Stomach (tissue), 9 donors: ENCODE results near the gene SLC35F2. TPM values are rescaled to one million over a fixed set of nuclear protein-coding genes. Genes with fewer than 3 reads are reported as not detected.

ENCODE experiments used
- DNase-seq, 2 donors: peaks; one replicate each; pipeline versions ENCODE4 v3.0.0 to v3.0.0-alpha.2; 2013 to 2019
- H3K27ac ChIP-seq, 5 donors: fragments of 200-600 bp in 4 of 5; sonication (generic) in 4 of 5; one replicate each; pipeline ENCODE4 v1.5.1; 2013 to 2019; ENCODE audit warnings: mild to moderate bottlenecking in 1 of 5, moderate library complexity in 1 of 5
- H3K27me3 ChIP-seq, 3 donors: fragments of 200-600 bp; sonication (generic); one replicate each; pipeline ENCODE4 v1.5.1; 2017 to 2019; ENCODE audit warnings: mixed run types in 1 of 3
- H3K36me3 ChIP-seq, 4 donors: fragments of 200-600 bp; sonication (generic); 1 replicate in 3 of 4; 2 replicates in 1 of 4; pipeline ENCODE4 v1.5.1; 2016 to 2019
- H3K4me1 ChIP-seq, 4 donors: fragments of 200-600 bp; sonication (generic); one replicate each; pipeline ENCODE4 v1.5.1; 2016 to 2019
- H3K4me3 ChIP-seq, 4 donors: fragments of 200-600 bp; sonication (generic) in 3 of 4; one replicate each; pipeline ENCODE4 v1.5.1; 2016 to 2019; ENCODE audit warnings: mild to moderate bottlenecking in 1 of 4
- H3K9me3 ChIP-seq, 4 donors: fragments of 200-600 bp; sonication (generic); one replicate each; pipeline ENCODE4 v1.5.1; 2016 to 2019
- CTCF ChIP-seq, 7 experiments: fragments of 450-650 bp in 4 of 7; fragments of 200-600 bp in 3 of 7; sonication (generic) in 3 of 7; IDR thresholded peaks; one replicate each; pipeline ENCODE4 v1.5.1; 2016 to 2019; ENCODE audit warnings: antibody characterized with exemption in 7 of 7, control low read depth in 2 of 7, mild to moderate bottlenecking in 1 of 7
- EP300 ChIP-seq: sonication (generic); formaldehyde crosslinking; IDR thresholded peaks from one replicate; pipeline ENCODE4 v1.6.1; 2017; ENCODE audit warnings: antibody characterized with exemption
- POLR2A ChIP-seq, 4 donors: fragments of 450-650 bp; IDR thresholded peaks; one replicate each; pipeline ENCODE4 v1.6.1; 2016; ENCODE audit warnings: antibody characterized with exemption in 4 of 4, control low read depth in 2 of 4, mild to moderate bottlenecking in 1 of 4, moderate library complexity in 1 of 4
- POLR2AphosphoS5 ChIP-seq, 3 donors: sonication (generic); formaldehyde crosslinking; IDR thresholded peaks; one replicate each; pipeline ENCODE4 v1.6.1; 2016; ENCODE audit warnings: antibody characterized with exemption in 3 of 3
- WGBS, 5 donors: extraction: QIAGEN DNeasy Blood & Tissue Kit in 3 of 5; methylation state at CpG; one replicate each; pipeline versions ENCODE4 v1.1.5 to v1.1.7; 2013 to 2018; 5-methylcytosine and 5-hydroxymethylcytosine counted together
- intact Hi-C: fragments of 100-400 bp; cut with DNase I; formaldehyde crosslinking; loops from one replicate; pipeline ENCODE4 v1.15.1; 2023; ENCODE audit warnings: low total_unique reads
- polyA plus RNA-seq, 3 donors: library from polyadenylated mRNA; stranded (reverse); fragments of 200-250 nt; gene quantifications; one replicate each; pipeline ENCODE4 v1.2.3, GENCODE V29; 2013
- total RNA-seq, 5 donors: library from RNA; depleted of rRNA; stranded (reverse); fragments of >200 nt; gene quantifications; one replicate each; pipeline versions ENCODE4 v1.1.0 to v1.2.3, GENCODE V29; 2014 to 2016
- donor health status: healthy with polysubstance abuse.
- donor health status: Bipolar disorder and iron deficiency.
- donor health status: healthy.

SLC35F2 gene
- total and polyA plus RNA-seq, 8 donors: 1.8 to 21.2 (median 7.6) TPM

- no peak for DNase-seq
- 19 to 41% (median 26%) methylated on average over 3 of the region's 3 CpGs for WGBS, 5 donors
- Histone ChIP-seq H3K27me3 (no peaks in the 10 kb centered on the region), H3K9me3 (no peaks in the 10 kb centered on the region), H3K27ac (no peak overlapping the region), H3K36me3 (no peaks in the 10 kb centered on the region), H3K4me1 (no peaks in the 10 kb centered on the region), H3K4me3 (no peak overlapping the region)
- intact Hi-C loops: no loop called here
- TF ChIP-seq EP300 (no peak), POLR2A (IDR thresholded peaks at IDR 0.05) (no peak), POLR2AphosphoS5 (IDR thresholded peaks at IDR 0.05) (no peak), CTCF (IDR thresholded peaks at IDR 0.05) (no peak)
Observed at GRCh38 chr11:107780136-107780535, 78.5 kb downstream of the SLC35F2 start.

GRCh38 chr11:107778839-107779517, 79.6 kb downstream of the SLC35F2 start:
- no peak overlapping the region for H3K4me3 ChIP-seq
- no peaks in the 10 kb centered on the region for H3K4me1 ChIP-seq
- 70 to 84% (median 80%) methylated on average over 7 of the region's 7 CpGs for WGBS, 5 donors
- no peak overlapping the region for H3K27ac ChIP-seq
- TF ChIP-seq CTCF (IDR thresholded peaks at IDR 0.05): no peak
- no peak for TF ChIP-seq POLR2A (IDR thresholded peaks at IDR 0.05)
- no peak for TF ChIP-seq EP300
- no peak for TF ChIP-seq POLR2AphosphoS5 (IDR thresholded peaks at IDR 0.05)
- no peaks in the 10 kb centered on the region for H3K9me3 ChIP-seq
- no peaks in the 10 kb centered on the region for H3K27me3 ChIP-seq
- intact Hi-C loops: no loop called here
- H3K36me3 ChIP-seq: no peaks in the 10 kb centered on the region
- no peak for DNase-seq

- DNase-seq: no peak
- Histone ChIP-seq H3K27me3 (no peaks in the 10 kb centered on the region), H3K4me3 (no peak overlapping the region), H3K4me1 (no peaks in the 10 kb centered on the region), H3K9me3 (no peaks in the 10 kb centered on the region), H3K27ac (no peak overlapping the region), H3K36me3 (no peaks in the 10 kb centered on the region)
- 49 to 67% (median 65%) methylated on average over 2 of the region's 2 CpGs for WGBS, 5 donors
- TF ChIP-seq CTCF (IDR thresholded peaks at IDR 0.05): no peak
- no peak for TF ChIP-seq POLR2AphosphoS5 (IDR thresholded peaks at IDR 0.05)
- TF ChIP-seq EP300: no peak
- no peak for TF ChIP-seq POLR2A (IDR thresholded peaks at IDR 0.05)
- intact Hi-C loops: no loop called here
Observed at GRCh38 chr11:107777110-107777509, 81.5 kb downstream of the SLC35F2 start.

GRCh38 chr11:107776062-107776461, 82.5 kb downstream of the SLC35F2 start:
- intact Hi-C loops: no loop called here
- Histone ChIP-seq H3K9me3 (no peaks in the 10 kb centered on the region), H3K4me3 (no peak overlapping the region), H3K27me3 (no peaks in the 10 kb centered on the region), H3K27ac (no peak overlapping the region), H3K36me3 (no peaks in the 10 kb centered on the region), H3K4me1 (no peaks in the 10 kb centered on the region)
- DNase-seq: no peak
- TF ChIP-seq CTCF (IDR thresholded peaks at IDR 0.05): no peak
- no peak for TF ChIP-seq POLR2A (IDR thresholded peaks at IDR 0.05)
- TF ChIP-seq EP300: no peak
- no peak for TF ChIP-seq POLR2AphosphoS5 (IDR thresholded peaks at IDR 0.05)
- WGBS, 5 donors: 92 to 97% (median 95%) methylated on average over 6 of the region's 6 CpGs
